HepG2 (cell line): Measurements from ENCODE around the gene FAS. TPM values are rescaled to one million over a fixed set of nuclear protein-coding genes. Genes with fewer than 3 reads are reported as not detected.

Experiments
- BCL6 ChIP-seq: IDR thresholded peaks from 2 replicates; pipeline ENCODE4 v1.6.1; 2016; ENCODE audit warnings: missing genetic modification reagents, missing compliant biosample characterization
- ELF1 ChIP-seq: sonication (generic); formaldehyde crosslinking; IDR thresholded peaks from 2 replicates; pipeline ENCODE4 v1.4.0; 2020; ENCODE audit warnings: missing genetic modification reagents
- ETV5 ChIP-seq: IDR thresholded peaks from 2 replicates; pipeline ENCODE4 v1.6.1; 2018; ENCODE audit warnings: missing biosample characterization, missing genetic modification reagents, inconsistent platforms, borderline replicate concordance
- KAT7 ChIP-seq: IDR thresholded peaks from 2 replicates; pipeline ENCODE4 v1.6.1; 2018; ENCODE audit warnings: borderline replicate concordance, missing compliant biosample characterization
- KLF9 ChIP-seq: IDR thresholded peaks from 2 replicates; pipeline ENCODE4 v1.6.1; 2016; ENCODE audit warnings: low read depth
- MZF1 ChIP-seq: sonication (generic); formaldehyde crosslinking; IDR thresholded peaks from 2 replicates; pipeline ENCODE4 v1.8.1; 2023; ENCODE audit warnings: mild to moderate bottlenecking, missing genetic modification reagents, borderline replicate concordance
- NBN ChIP-seq: fragments of 450-650 bp; conservative IDR thresholded peaks from 2 replicates; pipeline ENCODE4 v1.6.1; 2017
- NR2F6 ChIP-seq, 2 experiments: IDR thresholded peaks; 2 replicates each; pipeline ENCODE4 v1.6.1; 2016; ENCODE audit warnings: antibody characterized with exemption in 1 of 2, mild to moderate bottlenecking in 1 of 2
- RFX1 ChIP-seq: fragments of 450-650 bp; IDR thresholded peaks from 2 replicates; pipeline ENCODE4 v1.6.1; 2017
- SP1 ChIP-seq, 2 experiments: fragments of 450-650 bp in 1 of 2; sonication (generic) in 1 of 2; formaldehyde crosslinking in 1 of 2; IDR thresholded peaks; 2 replicates each; pipeline versions ENCODE4 v1.4.0 to v1.6.1; 2016 to 2020; ENCODE audit warnings: missing genetic modification reagents in 1 of 2
- SP4 ChIP-seq: sonication (generic); formaldehyde crosslinking; IDR thresholded peaks from 2 replicates; pipeline ENCODE4 v1.8.1; 2023; ENCODE audit warnings: mild to moderate bottlenecking, missing genetic modification reagents
- TCF7L2 ChIP-seq: IDR thresholded peaks from 2 replicates; pipeline ENCODE4 v1.6.1; 2011; ENCODE audit warnings: mild to moderate bottlenecking, low read depth, low read length, moderate library complexity
- TEF ChIP-seq: sonication (generic); formaldehyde crosslinking; IDR thresholded peaks from 2 replicates; pipeline ENCODE4 v1.5.0; 2020; ENCODE audit warnings: missing genetic modification reagents
- ZBTB39 ChIP-seq: sonication (generic); formaldehyde crosslinking; IDR thresholded peaks from 2 replicates; pipeline ENCODE4 v1.5.0; 2020; ENCODE audit warnings: missing genetic modification reagents
- ZBTB4 ChIP-seq: sonication (generic); formaldehyde crosslinking; IDR thresholded peaks from 2 replicates; pipeline ENCODE4 v1.4.0; 2020; ENCODE audit warnings: missing genetic modification reagents, mild to moderate bottlenecking, borderline replicate concordance
- ZNF10 ChIP-seq: sonication (generic); formaldehyde crosslinking; IDR thresholded peaks from 2 replicates; pipeline ENCODE4 v1.4.0; 2020; ENCODE audit warnings: mild to moderate bottlenecking, low read depth, missing genetic modification reagents, borderline replicate concordance
- ZNF292 ChIP-seq: sonication (generic); formaldehyde crosslinking; IDR thresholded peaks from 2 replicates; pipeline ENCODE4 v1.8.1; 2022; ENCODE audit warnings: mild to moderate bottlenecking, low read depth, missing genetic modification reagents, borderline replicate concordance
- ZNF510 ChIP-seq: sonication (generic); formaldehyde crosslinking; IDR thresholded peaks from 2 replicates; pipeline ENCODE4 v1.4.0; 2020; ENCODE audit warnings: low read depth, mild to moderate bottlenecking, missing genetic modification reagents
- ZNF670 ChIP-seq: sonication (generic); formaldehyde crosslinking; IDR thresholded peaks from 2 replicates; pipeline ENCODE4 v1.8.0; 2022; ENCODE audit warnings: mild to moderate bottlenecking, missing genetic modification reagents, borderline replicate concordance
- ZNF777 ChIP-seq: sonication (generic); formaldehyde crosslinking; IDR thresholded peaks from 2 replicates; pipeline ENCODE4 v1.4.0; 2020; ENCODE audit warnings: missing genetic modification reagents
- ZNF781 ChIP-seq: sonication (generic); formaldehyde crosslinking; IDR thresholded peaks from 2 replicates; pipeline ENCODE4 v1.5.1; 2020; ENCODE audit warnings: borderline replicate concordance, mild to moderate bottlenecking, missing genetic modification reagents; ENCODE audit errors: not compliant biosample characterization
- ZSCAN20 ChIP-seq: sonication (generic); formaldehyde crosslinking; IDR thresholded peaks from 2 replicates; pipeline ENCODE4 v1.4.0; 2020; ENCODE audit warnings: missing genetic modification reagents, mild to moderate bottlenecking, borderline replicate concordance
- ZUFSP ChIP-seq: sonication (generic); formaldehyde crosslinking; IDR thresholded peaks from 2 replicates; pipeline ENCODE4 v1.9.0; 2021; ENCODE audit warnings: missing genetic modification reagents, mild to moderate bottlenecking, borderline replicate concordance
- polyA plus RNA-seq, 8 experiments: library from polyadenylated mRNA; depleted of rRNA in 3 of 8; stranded (reverse) in 7 of 8; unstranded in 1 of 8; fragments of >200 nt; fragmentation: Illumina TruSeq in 4 of 8; extraction: Trizol in 4 of 8; gene quantifications; 2 replicates each; pipeline versions ENCODE4 v1.2.1 to v1.2.3, GENCODE V29; 2011 to 2016; ENCODE audit warnings: low read depth in 4 of 8, missing spikeins in 1 of 8, mixed read lengths in 1 of 8; ENCODE audit not compliant: insufficient read depth in 1 of 8
- total RNA-seq, 5 experiments: library from RNA; depleted of rRNA; stranded (reverse); fragments of >200 nt; fragmentation: Illumina TruSeq; extraction: Trizol; gene quantifications; 2 replicates each; pipeline ENCODE4 v1.2.3, GENCODE V29; 2016; ENCODE audit warnings: low read depth in 1 of 5

FAS gene
- total and polyA plus RNA-seq, 2 of the 13 experiments (the other 11 are each of a cell fraction or from before 2014, with no cell fraction given) = 5.9 to 17.9 TPM

GRCh38 chr10:88991161-88991898, 732 bp downstream of the FAS start (continued):
- TF ChIP-seq MZF1 (no peak), ZNF10 (CRISPR knock-in tag) (no peak), ZNF781 (CRISPR knock-in tag) (no peak), ZNF510 (CRISPR knock-in tag) (no peak), NR2F6 (IDR thresholded peaks at IDR 0.05) (no peak), NR2F6 (CRISPR knock-in tag; IDR thresholded peaks at IDR 0.05) (no peak), ZBTB4 (no peak), SP1 (IDR thresholded peaks at IDR 0.05) (no peak), SP1 (CRISPR knock-in tag; IDR thresholded peaks at IDR 0.05) (no peak), SP4 (no peak), ZBTB39 (CRISPR knock-in tag) (no peak), BCL6 (CRISPR knock-in tag) (no peak), ETV5 (CRISPR knock-in tag) (no peak), ZUFSP (no peak), ZNF777 (CRISPR knock-in tag) (no peak; the same call in 1 of the 2 replicates), ZSCAN20 (CRISPR knock-in tag) (no peak), ELF1 (CRISPR knock-in tag) (no peak), TCF7L2 (no peak), KLF9 (CRISPR knock-in tag) (no peak), ZNF670 (peak; percentile 61; the same call in 1 of the 2 replicates), TEF (CRISPR knock-in tag) (0 out of 2 replicates have a peak, but pooled peaks have one; percentile 13), KAT7 (CRISPR knock-in tag) (no peak), NBN (no peak), ZNF292 (CRISPR knock-in tag) (peak; percentile 62; the same call in 1 of the 2 replicates), RFX1 (no peak)
